ENCODE measurements around the gene SMARCAL1. TPM values are rescaled to one million over a fixed set of nuclear protein-coding genes. Genes with fewer than 3 reads are reported as not detected.

The SMARCAL1 gene
- polyA plus RNA-seq, 4 donors, result 29.1 to 31.3 (median 29.9) TPM

DNA sequence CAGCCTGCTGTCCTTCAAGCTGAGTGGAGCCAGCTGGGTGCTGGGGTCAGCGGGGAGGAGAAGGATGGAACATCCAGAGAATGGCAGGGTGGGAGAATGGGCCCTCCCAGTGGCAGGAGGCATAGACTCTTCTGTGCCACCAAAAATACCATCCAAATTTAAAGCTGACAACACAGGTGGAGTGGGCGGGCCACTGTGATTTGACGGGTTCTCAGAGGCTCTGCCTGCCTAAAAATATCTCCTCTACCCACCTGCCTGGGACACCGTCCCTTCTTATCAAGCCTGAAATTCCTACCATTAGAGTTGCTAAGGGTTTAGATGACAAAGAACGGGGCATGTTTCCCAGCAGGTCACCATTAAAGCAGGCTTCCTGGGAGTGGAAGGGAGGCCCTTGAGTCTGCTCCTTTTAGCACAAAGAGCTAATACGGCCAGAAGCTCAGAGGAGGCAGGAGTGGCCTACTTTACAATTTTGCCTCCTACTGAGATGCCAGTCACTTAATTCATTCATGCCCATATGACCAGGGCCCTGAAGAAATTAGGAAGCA lies 20.2 kb upstream of the SMARCAL1 start:
- no peak for DNase-seq (ENCODE audit: low read depth in 4 of 4, low spot score in 3 of 4)

DNA sequence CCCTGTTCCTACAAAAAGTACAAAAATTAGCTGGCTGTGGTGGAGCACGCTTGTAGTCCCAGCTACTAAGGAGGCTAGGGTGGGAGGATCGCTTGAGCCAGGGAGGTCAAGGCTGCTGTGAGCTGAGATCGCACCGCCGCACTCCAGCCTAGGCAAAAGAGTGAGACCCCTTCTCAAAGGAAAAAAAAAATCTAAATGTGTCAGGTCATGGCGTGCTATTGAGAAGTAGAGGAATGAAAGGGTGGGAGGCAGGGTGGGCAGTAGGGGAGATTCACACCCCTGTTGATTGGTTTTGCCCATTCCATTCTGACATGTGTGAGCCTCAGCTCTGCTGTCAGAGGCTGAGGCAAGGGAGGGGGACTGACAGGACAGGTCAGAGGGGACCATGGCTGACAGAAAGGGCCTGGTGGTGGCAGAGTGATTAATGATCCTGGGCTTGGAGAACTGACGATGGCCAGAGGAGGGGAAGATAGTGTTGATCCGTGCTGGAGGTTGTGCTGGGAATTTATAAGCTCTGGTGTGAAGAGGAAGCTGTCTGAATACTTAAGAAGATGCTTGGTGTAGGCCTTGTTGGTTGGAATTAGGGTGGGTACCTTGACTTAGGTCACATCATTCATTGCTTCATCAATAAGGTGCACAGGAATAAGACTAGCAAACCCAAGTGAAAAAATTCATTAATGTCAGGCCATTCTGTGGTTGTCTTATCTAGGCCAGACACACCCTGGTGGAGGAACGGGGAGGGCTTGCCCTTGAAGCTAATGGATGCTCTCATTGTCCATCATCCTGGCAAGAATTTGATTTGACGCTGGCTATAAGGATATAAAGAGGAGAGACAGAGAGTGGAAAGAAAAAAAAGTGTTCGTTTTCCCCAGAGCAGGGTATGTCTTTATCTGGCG lies 19.1 kb upstream of the SMARCAL1 start:
- no peak for DNase-seq (ENCODE audit: low read depth in 4 of 4, low spot score in 3 of 4)

DNA sequence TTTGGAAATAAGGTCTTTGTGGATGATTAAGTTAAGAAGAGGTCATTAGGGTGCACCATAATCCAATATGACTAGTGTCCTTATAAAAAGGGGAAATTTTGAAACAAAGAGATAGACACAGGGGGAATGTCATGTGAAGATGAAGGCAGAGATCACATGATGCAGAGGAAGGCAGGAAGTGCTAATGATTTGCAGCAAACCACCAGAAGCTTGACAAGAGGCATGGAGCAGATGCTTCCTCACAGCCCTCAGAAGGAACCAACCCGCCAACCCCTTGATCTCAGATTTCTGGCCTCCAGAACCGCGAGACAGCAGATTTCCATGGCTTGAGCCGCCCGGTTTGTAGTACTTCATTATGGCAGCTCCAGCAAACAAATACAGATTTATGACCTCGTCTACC lies 17.4 kb upstream of the SMARCAL1 start:
- DNase-seq (ENCODE audit: low read depth in 4 of 4, low spot score in 3 of 4), result no peak

DNA sequence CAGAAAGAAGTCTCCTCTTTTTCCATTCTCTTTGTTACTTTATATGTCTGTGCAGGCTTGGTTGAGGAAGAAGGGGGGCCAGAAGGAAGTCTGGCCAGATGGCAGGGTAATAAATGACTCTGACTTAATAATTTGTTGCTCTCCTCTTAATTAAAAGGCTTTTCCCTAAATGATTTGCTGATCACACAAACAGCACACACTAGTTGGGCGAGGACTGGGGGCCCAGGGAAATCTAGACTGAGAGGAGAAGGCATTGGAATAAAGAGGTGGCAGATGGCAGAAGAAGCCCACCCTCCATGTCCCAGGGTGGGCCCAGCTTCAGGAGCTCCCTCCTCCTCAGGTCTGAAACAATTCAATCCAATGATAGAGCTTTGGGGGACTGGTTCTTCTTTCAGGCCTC lies 12.7 kb upstream of the SMARCAL1 start:
- DNase-seq (ENCODE audit: low read depth in 4 of 4, low spot score in 3 of 4), result peak in 1 of 4 donors; percentile 14

DNA sequence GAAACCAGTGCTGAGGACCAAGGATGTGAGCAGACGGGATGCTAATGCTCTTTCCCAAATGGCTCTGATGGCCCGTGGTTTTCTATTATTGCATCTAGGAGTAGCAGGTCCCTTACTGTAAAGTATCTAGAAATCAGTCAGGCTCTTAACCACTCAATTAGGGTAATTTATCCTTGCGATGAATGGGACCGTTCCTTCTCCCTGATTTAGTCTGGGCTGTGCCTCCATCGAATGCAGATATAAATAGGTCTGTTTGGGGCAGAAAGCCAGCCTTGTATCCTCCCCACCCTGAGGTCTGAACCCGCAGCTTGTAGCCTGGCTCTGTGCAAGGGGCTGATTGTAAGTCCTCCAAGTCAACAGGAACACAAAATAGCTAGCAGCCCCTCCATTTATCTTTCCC lies 9.5 kb upstream of the SMARCAL1 start:
- no peak for DNase-seq (ENCODE audit: low read depth in 4 of 4, low spot score in 3 of 4)

DNA sequence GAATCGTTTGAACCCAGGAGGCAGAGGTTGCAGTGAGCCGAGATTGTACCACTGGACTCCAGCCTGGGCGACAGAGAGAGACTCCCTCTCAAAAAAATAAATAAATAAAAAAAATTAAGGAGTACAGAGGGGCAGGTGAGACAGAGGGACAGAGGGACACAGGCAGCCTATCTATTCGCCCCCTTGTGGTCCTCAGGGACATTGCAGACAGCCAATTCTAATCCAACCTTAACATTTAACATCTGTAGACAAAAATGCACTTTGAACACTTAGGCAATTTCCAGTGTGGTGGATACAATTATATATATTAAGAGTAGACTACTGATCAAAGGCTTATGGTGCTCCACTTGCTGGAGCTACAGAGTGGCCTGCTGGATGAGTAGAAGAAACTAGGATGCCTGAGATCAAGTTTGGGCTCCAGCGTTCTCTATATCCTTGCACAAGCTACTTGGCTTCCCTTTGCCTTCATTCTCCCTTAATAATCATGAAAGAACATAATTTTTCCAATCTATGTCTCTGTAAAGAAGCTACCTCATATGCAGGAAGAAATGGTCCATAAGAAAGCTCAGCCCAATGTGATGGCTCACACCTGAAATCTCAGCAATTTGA lies 8.2 kb upstream of the SMARCAL1 start:
- DNase-seq (ENCODE audit: low read depth in 4 of 4, low spot score in 3 of 4), result no peak

DNA sequence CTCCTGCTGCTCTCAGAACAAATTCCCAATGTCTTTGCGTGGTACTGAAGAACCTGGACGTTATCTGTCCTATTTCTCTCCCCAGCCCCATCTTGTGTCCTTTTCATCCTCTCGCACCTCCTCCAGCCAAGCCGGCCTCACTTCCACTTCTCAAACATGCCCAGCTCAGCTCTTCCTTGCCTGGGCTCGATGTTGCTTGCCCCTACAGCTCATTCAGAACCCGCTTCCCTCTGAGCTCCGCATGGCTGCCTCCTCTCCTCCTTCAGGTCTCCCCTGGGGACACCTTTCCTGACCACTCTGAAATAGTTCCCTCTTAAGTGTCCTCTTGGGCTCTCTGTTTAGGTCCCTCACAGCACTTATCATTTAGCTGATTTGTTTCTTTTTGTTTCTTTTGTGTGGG lies 6.7 kb upstream of the SMARCAL1 start:
- DNase-seq (ENCODE audit: low read depth in 4 of 4, low spot score in 3 of 4), result no peak

DNA sequence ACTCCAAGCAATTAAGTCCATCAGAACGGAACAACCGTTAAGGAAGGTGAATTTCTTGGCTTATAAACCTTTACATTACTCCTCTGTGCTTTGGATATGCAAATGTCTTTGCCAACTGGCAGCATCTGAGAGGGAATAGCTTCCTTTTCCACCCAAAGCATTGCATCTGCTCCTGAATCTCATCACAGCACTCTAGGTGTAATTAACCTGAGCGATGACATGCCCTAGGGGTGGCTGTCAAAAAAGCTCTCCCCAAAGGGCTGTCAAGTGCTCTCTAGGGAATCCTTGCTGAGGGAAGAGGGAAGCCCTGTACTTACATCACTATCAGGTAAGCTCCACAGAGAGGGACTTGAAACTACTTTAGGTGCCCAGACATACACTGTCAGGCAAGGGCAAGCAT lies 5.5 kb upstream of the SMARCAL1 start:
- no peak for DNase-seq (ENCODE audit: low read depth in 4 of 4, low spot score in 3 of 4)

DNA sequence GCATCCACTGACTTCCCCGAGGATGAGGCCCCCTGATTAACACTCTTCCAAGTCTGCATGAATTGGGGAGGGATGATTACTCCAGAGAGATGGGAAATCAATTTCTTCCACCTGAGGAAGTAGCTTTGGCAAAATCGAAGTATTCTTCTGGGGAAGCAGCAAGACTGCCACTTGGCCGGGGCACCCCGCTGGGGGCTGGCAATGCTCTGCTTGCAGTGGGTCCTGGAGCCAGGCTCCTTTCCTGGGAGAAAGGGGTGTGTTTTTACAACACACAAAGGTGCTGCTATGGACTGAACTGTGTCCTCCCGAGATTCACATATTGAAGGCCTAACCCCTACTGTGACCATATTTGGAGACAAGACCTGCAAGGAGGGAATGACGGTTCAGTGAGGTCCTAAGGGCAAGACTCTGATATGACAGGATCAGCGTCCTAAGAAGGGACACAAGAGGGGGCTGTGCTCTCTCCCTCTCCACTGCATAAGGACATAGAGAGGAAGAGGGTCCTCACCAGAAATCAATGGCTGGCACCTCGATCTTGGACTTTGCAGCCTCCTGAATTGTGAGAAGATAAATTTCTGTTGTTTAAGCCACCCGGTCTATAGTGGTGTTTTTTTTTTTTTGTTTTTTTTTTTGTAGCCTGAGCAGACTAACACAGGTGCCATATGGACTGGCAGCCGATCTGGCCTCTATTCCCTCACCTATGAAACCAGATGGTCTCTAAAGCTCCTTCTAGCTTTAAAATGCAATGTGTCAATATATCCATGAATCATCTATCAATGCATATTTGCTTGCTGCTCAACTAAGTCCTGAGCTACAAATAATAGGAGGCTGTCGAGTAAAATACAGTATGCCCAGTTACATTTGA lies 3.6 kb upstream of the SMARCAL1 start:
- DNase-seq (ENCODE audit: low read depth in 4 of 4, low spot score in 3 of 4), result no peak

DNA sequence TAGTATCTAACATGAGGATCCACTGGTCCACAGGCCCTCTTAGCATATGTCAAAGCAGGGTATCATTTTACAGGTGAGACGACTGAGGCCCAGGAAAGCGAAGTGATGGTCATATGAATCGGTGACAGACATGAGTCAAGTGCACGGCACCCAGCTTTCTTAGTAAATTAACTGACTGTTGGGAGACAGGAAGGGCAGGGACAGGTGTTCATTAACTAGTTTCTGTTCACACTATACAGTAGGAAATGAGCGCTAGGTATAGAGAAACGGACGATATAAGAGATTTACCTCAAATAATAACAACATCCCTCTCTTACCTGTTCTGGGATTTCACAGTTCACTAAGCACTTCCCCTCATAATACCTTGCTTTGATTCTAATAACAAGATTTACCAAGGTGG lies 1.7 kb upstream of the SMARCAL1 start:
- DNase-seq (ENCODE audit: low read depth in 4 of 4, low spot score in 3 of 4), result no peak

DNA sequence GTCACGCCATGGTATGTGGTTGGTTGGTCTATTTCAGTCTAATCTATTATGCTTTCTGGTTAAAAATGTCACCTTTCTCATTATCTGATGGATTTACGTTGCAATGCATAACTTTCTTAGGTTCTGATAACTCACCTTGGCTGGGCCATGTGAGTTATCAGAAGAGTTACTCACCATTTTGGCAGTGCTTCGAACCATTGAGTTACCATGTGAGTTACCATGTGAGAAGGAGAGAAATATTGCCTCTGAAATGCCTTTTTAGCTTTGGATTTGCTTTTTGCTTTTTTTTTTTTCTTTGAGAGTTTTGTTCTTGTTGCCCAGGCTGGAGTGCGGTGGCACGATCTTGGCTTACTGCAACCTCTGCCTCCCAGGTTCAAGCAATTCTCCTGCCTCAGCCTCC lies 1.6 kb downstream of the SMARCAL1 start:
- no peak for DNase-seq (ENCODE audit: low read depth in 4 of 4, low spot score in 3 of 4)

DNA sequence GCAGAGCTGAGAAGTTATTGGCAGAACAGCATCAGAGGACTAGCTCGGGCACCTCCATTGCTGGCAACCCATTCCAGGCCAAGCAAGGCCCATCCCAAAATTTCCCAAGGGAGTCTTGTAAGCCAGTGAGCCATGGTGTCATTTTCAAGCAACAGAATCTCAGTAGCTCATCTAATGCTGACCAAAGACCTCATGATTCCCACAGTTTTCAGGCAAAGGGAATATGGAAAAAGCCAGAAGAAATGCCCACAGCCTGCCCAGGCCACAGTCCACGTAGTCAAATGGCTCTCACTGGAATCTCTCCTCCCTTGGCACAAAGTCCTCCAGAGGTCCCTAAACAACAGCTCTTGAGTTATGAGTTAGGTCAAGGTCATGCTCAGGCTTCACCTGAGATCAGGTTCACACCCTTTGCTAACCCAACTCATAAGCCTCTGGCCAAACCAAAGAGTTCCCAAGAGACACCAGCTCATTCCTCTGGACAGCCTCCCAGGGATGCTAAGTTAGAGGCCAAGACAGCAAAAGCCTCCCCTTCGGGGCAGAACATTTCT lies 2.6 kb downstream of the SMARCAL1 start:
- DNase-seq (ENCODE audit: low read depth in 4 of 4, low spot score in 3 of 4), result no peak

DNA sequence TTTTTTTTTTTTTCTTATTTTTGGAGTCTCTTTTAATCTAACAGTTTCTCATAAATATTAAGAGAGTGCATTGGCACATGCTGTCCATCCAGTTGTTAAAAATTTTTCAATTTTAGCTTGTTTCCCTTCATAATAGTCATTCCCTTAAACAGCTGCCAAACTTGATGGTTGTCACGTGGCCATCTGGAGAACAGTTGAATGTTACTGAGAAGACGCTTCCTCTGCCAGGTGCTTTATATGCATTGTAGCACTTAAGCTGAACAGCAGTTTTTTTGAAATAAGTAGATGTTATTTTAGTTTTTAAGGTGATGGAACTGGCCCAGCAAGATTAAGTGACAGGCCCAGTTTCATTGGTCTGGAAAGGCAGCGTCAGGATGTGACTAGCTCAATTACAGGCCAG lies 3.3 kb downstream of the SMARCAL1 start:
- no peak for DNase-seq (ENCODE audit: low read depth in 4 of 4, low spot score in 3 of 4)

DNA sequence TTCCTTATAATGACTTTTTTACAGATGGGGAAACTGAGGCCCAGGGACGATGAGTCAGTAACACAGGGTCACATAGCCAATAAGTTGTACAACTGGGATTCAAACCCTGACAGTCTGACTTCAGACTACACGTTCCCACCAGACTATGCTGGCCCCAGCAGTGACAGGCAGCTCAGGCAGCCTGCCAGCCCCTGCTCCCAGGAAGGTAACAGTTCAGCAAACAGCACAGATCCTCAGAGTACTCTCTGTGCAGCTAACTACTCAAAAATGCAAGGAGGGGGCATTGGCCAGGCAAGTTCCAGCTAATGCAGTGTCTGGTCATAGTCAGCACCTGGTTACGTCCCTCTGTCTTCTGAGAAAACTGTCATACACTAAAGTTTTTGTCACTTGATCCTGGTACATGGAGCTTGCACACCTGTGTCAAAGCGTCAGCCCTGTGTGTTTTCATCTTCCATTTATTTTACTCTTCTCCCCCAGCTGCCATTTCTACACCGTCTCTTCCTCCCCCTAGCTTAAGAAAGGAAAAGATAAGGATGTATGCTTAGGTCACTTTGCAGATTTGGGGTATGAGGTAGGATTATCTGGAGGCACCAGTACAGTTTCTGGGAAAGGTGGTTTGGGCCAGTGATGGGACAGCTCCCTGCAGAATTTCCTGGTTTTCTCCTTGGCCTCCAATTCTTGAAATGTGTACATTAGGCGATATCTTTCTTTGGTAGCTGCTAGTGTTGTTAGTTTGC lies 4.5 kb downstream of the SMARCAL1 start:
- DNase-seq (ENCODE audit: low read depth in 4 of 4, low spot score in 3 of 4), result no peak

DNA sequence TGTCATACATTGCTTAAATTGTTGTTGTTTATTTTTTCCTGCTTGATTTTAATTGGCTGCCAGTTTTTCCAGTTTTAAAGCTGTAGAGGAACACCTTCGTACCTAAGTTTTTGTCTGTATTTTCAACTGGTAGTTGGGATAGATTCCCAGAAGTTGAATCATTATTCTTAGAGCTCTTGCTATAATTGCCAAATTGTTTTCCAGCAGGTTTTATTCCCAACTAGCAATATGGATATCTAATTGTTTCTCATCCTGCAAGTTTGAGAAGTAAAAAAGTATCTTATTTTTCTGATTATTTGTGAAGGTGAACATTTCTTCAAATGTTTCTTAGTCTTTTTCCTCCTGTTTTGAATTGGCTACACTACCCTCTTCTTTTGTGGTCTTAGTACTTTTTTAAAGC lies 6.7 kb downstream of the SMARCAL1 start:
- no peak for DNase-seq (ENCODE audit: low read depth in 4 of 4, low spot score in 3 of 4)

DNA sequence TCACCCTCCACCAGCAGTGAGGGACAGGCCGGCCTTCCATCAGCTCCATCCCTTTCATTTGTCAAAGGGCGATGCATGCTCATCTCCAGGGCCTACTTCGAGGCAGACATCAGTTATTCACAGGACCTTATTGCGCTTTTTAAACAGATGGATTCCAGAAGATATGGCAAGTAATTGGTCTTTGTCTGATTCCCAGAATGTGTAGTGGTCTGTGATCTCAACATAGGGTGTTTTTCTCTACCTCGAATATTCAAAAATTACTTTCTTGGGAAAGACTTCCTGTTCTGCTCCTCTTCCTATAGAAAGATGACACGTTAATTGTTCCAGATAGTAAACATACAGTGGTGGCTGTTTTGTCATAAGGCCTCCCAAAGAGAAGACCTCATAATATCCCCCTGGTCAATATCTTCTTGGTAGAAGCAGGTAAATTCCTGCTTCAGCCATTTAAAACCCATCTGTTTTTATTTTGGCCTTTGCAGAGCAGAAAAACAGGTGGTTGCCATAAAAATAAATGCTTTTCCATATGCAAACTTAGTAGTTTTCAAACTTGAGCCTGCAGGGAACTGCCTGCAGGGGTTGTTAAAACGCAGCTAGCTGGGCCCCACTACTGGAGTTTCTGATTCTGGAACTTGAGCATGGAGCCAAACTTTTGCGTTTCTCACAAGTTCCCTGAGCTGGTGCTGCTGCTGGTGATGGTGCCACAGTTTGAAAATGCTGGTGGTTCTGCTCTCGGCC lies 8.2 kb downstream of the SMARCAL1 start:
- DNase-seq (ENCODE audit: low read depth in 4 of 4, low spot score in 3 of 4), result no peak

DNA sequence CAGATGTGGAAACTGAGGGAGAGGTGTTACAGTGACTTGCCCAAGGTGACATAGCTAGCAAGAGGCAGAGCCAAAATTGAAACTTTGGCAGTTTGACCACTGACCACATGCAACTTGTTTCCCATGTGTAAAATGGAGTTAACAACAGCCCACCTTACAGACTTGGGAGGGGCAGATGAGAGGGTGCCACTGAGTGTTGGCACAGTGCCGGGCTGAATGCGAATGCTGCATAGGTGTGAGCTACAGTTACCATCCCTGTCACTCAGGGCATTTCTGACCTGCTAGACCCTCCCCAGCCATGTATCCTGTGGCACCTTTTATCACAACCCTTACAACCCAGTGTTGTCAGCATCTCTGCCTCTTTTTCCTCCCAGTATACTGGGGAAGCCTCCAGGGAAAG lies 10.8 kb downstream of the SMARCAL1 start:
- DNase-seq (ENCODE audit: low read depth in 4 of 4, low spot score in 3 of 4), result no peak

DNA sequence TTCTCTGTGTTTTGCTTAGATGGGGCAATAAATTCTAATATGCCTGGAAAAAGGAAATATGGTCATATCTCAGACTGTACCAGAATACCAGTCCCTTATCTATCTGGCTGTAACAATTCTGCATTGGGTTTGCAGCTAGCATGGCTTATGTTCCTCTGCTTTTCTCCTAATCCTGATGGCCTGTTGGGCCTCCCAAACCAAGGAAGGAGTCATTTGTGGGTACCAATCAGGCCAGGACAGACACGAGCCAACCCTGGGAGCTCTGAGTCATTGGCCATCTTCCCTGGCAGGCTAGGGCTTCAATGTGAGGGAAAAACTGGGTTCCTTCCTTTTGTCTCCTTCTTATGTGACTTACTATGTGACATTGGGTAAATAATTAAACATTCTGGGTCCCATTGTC lies 12.0 kb downstream of the SMARCAL1 start:
- DNase-seq (ENCODE audit: low read depth in 4 of 4, low spot score in 3 of 4), result no peak

DNA sequence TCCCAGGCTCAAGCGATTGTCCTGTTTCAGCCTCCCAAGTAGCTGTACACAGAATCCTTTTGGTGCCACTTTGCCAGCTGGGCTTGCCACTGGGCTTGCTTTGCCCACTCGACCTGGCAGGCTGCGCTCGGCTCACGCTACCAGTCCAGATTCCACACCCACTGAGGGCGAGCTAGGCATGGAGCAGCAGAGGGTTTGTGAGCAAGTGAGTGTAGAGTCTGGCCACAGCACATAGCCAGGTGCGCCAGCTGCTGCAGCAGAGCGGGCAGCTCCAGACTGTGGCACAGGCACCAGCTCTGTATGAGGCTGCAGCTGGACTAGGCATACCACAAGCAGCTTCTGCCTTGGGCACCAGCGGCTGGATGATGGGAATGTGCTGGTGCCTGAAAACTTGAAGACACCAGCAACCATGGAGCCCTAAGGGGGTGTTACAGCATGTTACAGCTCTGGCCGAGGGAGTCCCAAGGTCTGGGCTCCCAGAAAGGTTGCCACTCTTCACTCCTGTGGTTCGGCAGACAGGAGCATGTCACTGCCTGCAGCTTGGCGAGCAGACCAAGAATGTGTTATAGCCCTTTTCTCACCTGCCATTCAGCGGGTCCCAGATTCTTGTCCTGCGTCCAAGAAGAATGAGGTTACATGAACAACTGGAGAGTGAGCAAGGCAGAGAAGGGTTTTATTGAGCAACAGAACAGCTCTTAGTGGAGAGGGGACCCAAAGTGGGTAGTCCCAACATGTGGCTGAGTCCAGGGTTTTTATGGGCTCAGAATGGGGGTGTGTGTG lies 12.9 kb downstream of the SMARCAL1 start:
- no peak for DNase-seq (ENCODE audit: low read depth in 4 of 4, low spot score in 3 of 4)

Measured in left renal pelvis (tissue), 4 donors.